ENCODE measurements around the gene ZZZ3.
A peak's percentile ranks its signal among the peaks of the same experiment; 100 is the strongest.

The ZZZ3 gene

GRCh38 chr1:77673716-77674355 lies 8.6 kb downstream of the ZZZ3 start:
- Mint-ChIP-seq H3K4me1 (peaks cover 30% of the 10 kb centered on the region), H3K27ac (peak overlapping the region in 1 of 3 experiments; percentile 26), H3K4me3 (no peak overlapping the region), H3K9me3 (no peaks in the 10 kb centered on the region), H3K36me3 (ENCODE audit: low read depth) (peaks cover 3% of the 10 kb centered on the region), H3K27me3 (ENCODE audit: low read depth) (no peaks in the 10 kb centered on the region)
- no peak for TF ChIP-seq CTCF (IDR thresholded peaks at IDR 0.05; ENCODE audit: unreplicated experiment in 3 of 3)

GRCh38 chr1:77673030-77673429 lies 9.4 kb downstream of the ZZZ3 start:
- no peaks in the 10 kb centered on the region for H3K27me3 Mint-ChIP-seq (ENCODE audit: low read depth)
- H3K4me3 Mint-ChIP-seq: no peak overlapping the region
- peaks cover 3% of the 10 kb centered on the region for H3K36me3 Mint-ChIP-seq (ENCODE audit: low read depth)
- H3K9me3 Mint-ChIP-seq: no peaks in the 10 kb centered on the region
- no peak for TF ChIP-seq CTCF (IDR thresholded peaks at IDR 0.05; ENCODE audit: unreplicated experiment in 3 of 3)
- no peak overlapping the region for H3K27ac Mint-ChIP-seq
- peaks cover 24% of the 10 kb centered on the region for H3K4me1 Mint-ChIP-seq

GRCh38 chr1:77672374-77672773 lies 10.1 kb downstream of the ZZZ3 start:
- Mint-ChIP-seq H3K27me3 (ENCODE audit: low read depth) (no peaks in the 10 kb centered on the region), H3K4me1 (peaks cover 27% of the 10 kb centered on the region), H3K27ac (no peak overlapping the region), H3K9me3 (no peaks in the 10 kb centered on the region), H3K4me3 (no peak overlapping the region), H3K36me3 (ENCODE audit: low read depth) (peaks cover 3% of the 10 kb centered on the region)
- TF ChIP-seq CTCF (IDR thresholded peaks at IDR 0.05; ENCODE audit: unreplicated experiment in 3 of 3): no peak

GRCh38 chr1:77671836-77672235 lies 10.6 kb downstream of the ZZZ3 start:
- peaks cover 3% of the 10 kb centered on the region for H3K36me3 Mint-ChIP-seq (ENCODE audit: low read depth)

GRCh38 chr1:77670330-77670729 lies 12.1 kb downstream of the ZZZ3 start:
- no peak for TF ChIP-seq CTCF (IDR thresholded peaks at IDR 0.05; ENCODE audit: unreplicated experiment in 3 of 3)
- Mint-ChIP-seq H3K36me3 (ENCODE audit: low read depth) (no peaks in the 10 kb centered on the region), H3K4me1 (peaks cover 29% of the 10 kb centered on the region), H3K27me3 (ENCODE audit: low read depth) (no peaks in the 10 kb centered on the region), H3K27ac (peak overlapping the region in 1 of 3 experiments; percentile 52), H3K9me3 (no peaks in the 10 kb centered on the region), H3K4me3 (no peak overlapping the region)

More at GRCh38 chr1:77671836-77672235, 10.6 kb downstream of the ZZZ3 start:
- H3K4me3 Mint-ChIP-seq: no peak overlapping the region
- H3K27ac Mint-ChIP-seq: no peak overlapping the region
- peaks cover 29% of the 10 kb centered on the region for H3K4me1 Mint-ChIP-seq
- no peak for TF ChIP-seq CTCF (IDR thresholded peaks at IDR 0.05; ENCODE audit: unreplicated experiment in 3 of 3)
- no peaks in the 10 kb centered on the region for H3K27me3 Mint-ChIP-seq (ENCODE audit: low read depth)
- no peaks in the 10 kb centered on the region for H3K9me3 Mint-ChIP-seq

GRCh38 chr1:77668924-77669449 lies 13.5 kb downstream of the ZZZ3 start:
- no peak for TF ChIP-seq CTCF (IDR thresholded peaks at IDR 0.05; ENCODE audit: unreplicated experiment in 3 of 3)
- Mint-ChIP-seq H3K4me3 (no peak overlapping the region), H3K27me3 (ENCODE audit: low read depth) (no peaks in the 10 kb centered on the region), H3K27ac (no peak overlapping the region), H3K4me1 (peaks cover 32% of the 10 kb centered on the region), H3K9me3 (no peaks in the 10 kb centered on the region), H3K36me3 (ENCODE audit: low read depth) (no peaks in the 10 kb centered on the region)

Data from nephron (organoid).